ENCODE results near the gene KCNK7.

The KCNK7 gene

GRCh38 chr11:65611028-65611757, 15.6 kb upstream of the KCNK7 start:
- no peak for DNase-seq (ENCODE audit: low read depth)

DNA sequence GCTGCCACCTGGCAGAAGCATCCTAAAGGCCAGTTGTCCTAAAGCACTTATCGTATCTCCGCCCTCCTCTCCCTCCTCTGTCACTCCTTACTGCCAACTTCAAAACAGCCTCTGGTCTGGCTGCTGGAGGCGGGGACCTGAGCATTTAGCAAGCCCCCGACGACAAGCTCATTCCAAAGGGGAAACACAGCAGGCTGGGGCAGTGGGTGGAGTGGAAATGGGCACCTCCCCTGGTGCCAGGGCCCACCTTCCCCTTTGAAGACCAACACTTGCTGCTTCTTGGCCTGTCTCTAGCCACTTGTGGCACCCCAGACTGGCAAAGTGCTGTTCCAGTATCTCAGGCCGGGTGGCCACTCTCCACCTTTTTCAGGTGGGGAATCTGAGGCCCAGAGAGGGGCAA, 14.8 kb upstream of the KCNK7 start:
- no peak for DNase-seq (ENCODE audit: low read depth)

- no peak for DNase-seq (ENCODE audit: low read depth)
These were observed 14.1 kb upstream of the KCNK7 start for GRCh38 chr11:65609665-65610064.

DNA sequence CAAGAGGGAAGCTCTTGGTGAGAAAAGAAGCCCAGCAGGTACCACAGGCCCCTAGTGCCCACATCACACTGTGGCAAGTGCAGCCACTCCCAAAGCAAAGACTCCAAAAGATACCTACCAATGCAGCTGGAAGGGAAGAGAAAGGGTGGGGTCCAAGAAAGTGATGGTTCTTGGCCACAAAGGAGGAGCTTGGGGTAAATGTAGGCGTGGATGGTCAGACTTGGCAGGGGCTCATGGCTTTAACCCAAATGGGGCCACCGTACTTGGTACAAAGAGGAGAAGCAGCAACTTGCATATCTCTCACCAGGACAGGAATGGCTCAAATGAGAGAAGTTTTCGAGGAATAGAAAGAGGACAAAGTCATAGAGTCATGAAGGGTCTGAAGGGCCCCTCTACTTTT, 13.6 kb upstream of the KCNK7 start:
- no peak for DNase-seq (ENCODE audit: low read depth)

DNA sequence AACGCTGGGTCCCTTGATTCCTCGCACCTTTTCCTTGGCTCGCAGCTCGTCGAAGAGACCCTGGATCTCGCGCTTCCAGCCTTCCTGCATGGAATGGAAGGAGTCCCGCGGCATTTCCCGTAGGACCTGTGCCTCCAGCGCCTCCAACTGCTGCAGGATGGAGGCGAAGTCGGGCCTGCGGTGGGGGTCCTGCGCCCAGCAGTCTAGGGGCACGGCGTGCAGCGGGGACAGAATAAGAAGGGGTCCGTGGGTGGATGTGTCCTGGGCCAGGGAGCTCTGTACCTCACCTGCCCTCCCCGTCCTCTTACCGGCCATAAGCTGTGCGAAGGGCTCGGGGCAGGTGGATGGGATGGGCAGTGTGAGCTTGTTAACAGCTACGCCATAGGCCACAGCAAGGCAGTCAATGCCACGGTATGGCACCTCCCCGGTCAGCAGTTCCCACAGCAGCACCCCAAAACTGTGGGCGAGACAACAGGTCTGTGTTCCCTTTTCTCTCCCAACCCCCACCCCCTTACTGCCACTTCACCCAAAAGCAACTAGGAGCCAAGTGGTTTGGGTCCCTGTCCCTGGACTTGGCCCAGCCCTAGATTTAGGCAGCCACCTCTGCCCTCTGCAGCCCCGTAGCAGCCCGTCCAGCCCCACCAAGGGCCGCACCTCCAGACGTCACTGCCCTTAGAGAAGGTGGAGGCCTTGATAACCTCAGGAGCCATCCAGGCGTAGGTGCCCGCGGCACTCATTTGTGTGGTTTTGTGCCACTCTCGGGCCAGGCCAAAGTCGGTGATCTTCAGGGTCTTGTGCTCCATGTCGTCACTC, 12.2 kb upstream of the KCNK7 start:
- no peak for DNase-seq (ENCODE audit: low read depth)

DNA sequence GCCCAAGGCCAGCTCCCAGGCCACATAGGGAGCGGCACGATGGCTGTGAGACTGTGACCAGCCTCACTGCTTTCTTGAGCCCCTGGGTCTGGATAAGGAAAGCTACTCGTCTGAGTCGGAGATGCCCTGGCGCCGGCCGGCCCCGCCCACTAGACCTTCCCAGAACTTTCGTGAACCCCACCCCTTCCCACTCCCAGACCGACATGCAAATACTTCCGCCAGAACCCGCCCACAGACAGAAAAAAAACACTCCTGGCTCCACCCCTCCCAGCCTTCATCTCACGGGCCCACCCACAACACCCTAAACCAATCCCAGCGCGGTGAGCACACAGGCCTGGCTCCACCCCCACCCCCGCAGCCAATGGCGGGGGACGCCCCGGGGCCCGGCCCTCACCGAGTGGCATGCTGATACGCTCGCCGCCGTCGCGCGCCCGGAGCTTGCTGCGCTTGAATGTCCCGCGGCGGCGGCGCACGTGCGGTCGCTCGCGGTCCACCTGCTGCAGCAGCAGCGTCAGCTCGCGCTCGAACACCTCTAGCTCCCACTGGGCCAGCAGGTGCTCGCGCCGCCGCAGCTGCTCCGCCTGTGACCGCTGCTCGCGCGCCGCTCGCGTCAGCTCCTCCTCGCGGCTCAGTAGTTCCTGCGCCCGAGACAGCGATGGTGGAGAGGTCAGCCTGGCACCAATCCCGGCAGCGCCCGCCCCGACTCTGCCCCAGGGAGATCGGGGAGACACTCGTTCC, 11.4 kb upstream of the KCNK7 start:
- peak; percentile 92 for DNase-seq (ENCODE audit: low read depth)

- no peak for DNase-seq (ENCODE audit: low read depth)
These were observed 8.7 kb upstream of the KCNK7 start for GRCh38 chr11:65604258-65604657.

- no peak for DNase-seq (ENCODE audit: low read depth)
These were observed 4.3 kb upstream of the KCNK7 start for GRCh38 chr11:65599955-65600246.

DNA sequence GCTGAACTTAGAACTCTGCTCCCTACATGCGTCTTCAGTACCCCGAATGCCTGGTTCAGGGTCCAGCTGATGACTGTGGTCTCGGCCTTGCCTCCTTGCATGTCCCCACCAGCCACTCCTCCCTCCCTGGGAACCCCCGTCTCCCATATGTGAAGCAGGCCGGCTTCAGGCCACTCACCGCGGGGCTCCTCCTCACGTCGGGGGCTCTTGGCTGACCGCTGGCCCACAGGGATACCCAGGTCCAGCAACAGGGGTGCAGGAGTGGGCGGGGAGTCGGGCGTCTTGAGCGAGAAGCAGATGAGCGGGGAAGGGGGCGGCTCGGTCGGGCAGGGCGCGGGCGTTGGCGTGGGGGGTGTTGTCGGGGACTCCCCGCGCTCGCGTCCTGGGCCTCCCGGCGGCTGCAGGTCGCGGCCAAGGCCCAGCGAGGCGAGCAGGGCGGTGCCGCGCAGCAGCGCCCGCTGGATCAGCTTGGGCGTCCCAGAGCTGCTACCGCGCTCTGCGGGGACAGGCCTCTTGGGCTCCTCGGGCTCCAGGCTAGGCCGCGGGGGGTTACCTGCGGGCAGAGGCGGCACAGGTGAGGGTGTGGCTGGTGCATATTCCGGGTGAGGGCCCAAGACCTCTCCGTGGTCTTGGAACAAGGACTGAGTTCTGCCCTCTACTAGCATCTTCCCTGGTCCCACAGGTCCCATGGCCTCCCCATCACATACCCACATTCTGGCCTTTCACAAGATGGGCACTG, 3.8 kb upstream of the KCNK7 start:
- no peak for DNase-seq (ENCODE audit: low read depth)

DNA sequence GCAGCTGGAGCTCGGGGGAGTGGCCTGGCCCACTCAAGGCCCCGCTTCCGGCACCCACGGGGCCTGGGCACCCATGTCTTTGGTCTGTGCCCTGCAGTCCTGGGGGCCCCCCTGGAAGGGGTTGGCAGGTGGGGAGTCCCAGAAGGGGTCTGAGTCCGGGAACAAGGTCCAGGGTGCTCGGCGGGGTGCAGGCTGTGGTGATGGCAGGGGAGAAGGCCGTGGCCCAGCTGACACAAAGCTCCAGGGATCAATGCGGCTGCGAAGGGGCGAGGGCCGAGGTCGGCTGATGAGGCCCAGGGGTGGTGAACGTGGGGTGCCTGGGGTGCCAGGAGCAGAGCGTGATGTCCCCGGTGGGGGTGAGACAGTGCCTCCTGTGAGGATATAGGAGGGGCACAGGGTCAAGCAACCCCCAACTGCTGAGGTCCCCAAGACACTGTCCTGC, 2.7 kb upstream of the KCNK7 start:
- no peak for DNase-seq (ENCODE audit: low read depth)

- DNase-seq (ENCODE audit: low read depth): no peak
These were observed 920 bp upstream of the KCNK7 start for GRCh38 chr11:65596520-65596919.

- no peak for DNase-seq (ENCODE audit: low read depth)
These were observed 469 bp downstream of the KCNK7 start for GRCh38 chr11:65595131-65595530.

- no peak for DNase-seq (ENCODE audit: low read depth)
These were observed 1.8 kb downstream of the KCNK7 start for GRCh38 chr11:65593518-65594414.

DNA sequence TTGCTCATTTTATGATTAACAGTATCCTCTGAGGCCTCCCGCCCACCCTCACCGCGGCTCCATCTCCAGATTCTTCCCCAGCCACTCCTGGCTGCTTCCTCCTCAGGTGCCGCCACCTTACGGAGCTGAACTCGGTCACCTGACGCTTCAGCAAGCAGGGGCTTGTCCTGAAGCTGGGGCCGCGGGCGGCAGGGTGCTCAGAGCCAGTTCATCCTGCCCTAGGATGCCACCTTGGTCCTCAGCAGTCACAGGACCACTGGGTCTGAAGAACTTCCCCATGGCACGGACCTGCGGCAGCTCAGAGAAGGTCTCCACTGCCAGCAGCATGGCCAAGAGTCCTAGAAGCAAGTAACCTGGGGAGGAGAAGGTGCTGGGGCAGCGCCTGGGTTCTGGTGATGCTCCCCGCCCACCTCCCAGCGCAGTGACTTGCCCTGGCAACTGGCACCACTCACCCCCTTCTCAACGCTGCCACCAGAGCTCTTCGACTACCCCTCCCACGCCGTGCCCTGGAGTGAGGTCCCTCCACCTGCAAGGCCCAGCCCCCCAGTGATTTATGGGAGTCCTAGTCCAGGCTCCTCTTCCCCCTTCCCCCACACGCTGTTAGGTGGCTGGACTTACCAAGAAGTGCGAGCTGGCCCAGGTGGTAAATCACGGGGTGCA, 2.6 kb downstream of the KCNK7 start:
- DNase-seq (ENCODE audit: low read depth): no peak

DNA sequence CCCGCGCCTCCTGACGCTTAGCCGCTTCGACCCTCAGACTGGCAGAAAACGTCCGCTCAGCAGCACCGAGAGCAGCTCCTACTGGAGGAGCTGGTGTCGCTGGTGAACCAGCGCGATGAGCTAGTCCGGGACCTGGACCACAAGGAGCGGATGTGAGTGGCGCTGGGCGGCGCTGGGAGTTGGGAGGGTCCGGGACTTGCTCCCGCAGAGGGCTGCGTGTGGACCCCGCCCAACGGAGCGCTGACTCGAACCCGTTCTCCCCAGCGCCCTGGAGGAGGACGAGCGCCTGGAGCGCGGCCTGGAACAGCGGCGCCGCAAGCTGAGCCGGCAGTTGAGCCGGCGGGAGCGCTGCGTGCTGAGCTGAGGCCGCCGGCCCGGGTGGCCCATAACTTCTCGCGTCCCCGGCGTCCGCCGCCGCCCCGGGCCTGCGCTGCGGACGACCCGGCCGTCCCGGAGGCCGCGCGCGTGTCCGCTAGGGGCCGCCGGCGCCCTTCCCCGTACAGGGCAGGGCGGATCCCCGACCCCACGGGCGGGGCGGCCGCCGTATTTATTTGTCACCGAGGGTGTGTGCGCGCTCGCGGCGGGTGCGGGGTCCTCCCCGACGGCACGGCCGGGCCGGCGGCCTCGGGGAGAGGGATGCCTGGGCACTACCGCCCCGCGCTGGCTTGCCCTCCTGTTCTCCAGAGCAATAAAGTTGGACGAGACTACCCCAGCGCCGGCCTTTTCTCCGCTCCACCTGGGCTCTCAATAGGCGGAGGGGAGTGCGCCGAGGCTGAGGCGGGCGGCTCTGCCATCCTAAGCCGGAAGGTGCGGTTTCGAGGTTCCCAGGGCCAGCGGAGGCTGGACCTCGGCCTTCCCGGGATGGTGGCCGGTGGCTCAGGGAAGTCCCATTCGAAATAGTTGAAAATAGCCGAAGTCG, 3.4 kb downstream of the KCNK7 start:
- peak; percentile 59 for DNase-seq (ENCODE audit: low read depth)

GRCh38 chr11:65590240-65590738, 5.3 kb downstream of the KCNK7 start:
- DNase-seq (ENCODE audit: low read depth): no peak

DNA sequence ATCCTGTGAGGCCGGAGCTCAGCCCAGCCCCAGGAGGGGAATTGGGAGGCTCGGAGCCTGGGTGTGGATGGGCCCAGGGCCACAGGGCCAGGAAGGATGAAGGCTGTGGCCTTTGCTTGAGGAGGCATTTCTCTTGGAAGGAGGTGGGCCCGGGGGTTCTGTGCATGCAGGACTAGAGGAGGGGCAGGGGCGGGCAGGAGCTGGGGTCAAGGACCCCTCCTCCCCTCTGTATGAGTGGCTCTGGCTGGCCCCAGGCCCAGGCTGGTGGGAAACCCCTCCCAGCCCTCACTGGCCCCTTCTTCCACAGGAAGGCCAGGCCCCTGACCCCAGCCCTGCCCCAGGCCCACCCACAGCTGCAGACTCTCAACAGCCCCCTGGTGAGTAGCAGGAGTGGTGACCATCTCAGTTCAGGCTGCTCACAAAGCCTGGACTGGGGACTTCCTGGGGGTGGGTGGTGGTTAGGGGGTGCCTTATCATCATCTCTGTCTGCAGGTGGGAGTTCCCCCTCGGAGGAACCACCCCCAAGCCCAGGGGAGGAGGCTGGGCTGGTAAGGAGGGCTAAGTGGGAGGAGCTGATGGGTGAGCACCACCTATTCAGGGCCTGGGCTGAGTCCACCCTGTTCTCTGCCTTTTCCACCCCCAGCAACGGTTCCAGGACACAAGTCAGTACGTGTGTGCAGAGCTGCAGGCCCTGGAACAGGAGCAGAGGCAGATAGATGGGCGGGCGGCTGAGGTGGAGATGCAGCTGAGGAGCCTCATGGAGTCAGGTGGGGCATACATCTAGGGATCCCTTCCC, 6.0 kb downstream of the KCNK7 start:
- no peak for DNase-seq (ENCODE audit: low read depth)

DNA sequence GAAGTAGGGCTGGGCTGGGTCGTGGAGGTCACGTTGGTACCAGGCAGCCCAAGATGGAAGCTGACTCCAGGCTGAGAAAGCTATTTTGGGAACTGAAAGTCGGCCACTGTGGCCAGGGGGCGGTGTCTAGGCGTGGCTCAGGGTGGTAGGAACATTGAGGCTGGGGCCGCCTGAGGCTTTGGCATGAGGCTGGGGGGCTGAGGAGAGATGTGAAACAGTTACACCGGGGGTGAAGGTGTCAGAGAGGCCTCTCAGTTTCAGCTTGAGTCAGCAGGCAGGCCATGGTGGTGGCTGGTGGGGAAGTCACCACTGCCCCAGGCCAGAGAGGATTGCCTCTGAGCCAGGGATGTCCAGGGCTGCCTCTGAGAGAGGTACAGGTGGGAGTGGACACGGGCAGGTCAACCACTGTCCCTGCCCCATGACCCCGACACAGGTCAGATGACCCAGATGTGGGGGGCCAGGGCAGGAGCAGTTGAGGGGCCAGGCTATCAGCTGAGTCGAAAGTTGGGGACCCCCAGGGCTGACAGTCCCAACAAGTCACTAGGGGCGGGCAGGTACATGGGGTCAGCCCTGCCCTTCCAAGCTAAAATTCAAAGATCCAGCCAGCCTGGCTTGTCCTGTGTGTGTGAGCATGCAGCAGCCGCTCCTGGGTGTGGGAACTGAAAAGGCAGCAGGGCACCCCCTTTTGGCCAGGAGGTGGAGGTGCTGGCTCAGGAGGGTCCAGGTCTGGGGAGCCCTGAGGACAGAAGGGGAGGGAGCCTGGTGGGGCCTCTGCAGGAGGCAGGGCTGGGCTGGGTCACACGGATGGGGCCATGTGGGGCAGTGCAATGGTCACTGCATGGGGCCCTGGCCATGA, 7.2 kb downstream of the KCNK7 start:
- no peak for DNase-seq (ENCODE audit: low read depth)
